HepG2 (cell line): ENCODE results near the gene ACSS1. TPM values are rescaled to one million over a fixed set of nuclear protein-coding genes. Genes with fewer than 3 reads are reported as not detected.
A peak's percentile ranks its signal among the peaks of the same experiment; 100 is the strongest.

Experiments
- BCL3 ChIP-seq: sonication (generic); formaldehyde crosslinking; IDR thresholded peaks from 2 replicates; pipeline ENCODE4 v1.5.1; 2020; ENCODE audit warnings: mild to moderate bottlenecking, missing genetic modification reagents, moderate library complexity
- BRCA1 ChIP-seq: sonication (generic); formaldehyde crosslinking; IDR thresholded peaks from 2 replicates; pipeline ENCODE4 v1.4.0; 2020; ENCODE audit warnings: missing genetic modification reagents
- ELK4 ChIP-seq: sonication (generic); formaldehyde crosslinking; IDR thresholded peaks from 2 replicates; pipeline ENCODE4 v1.9.0; 2021; ENCODE audit warnings: missing genetic modification reagents, borderline replicate concordance
- ETV6 ChIP-seq: sonication (generic); formaldehyde crosslinking; conservative IDR thresholded peaks from 2 replicates; pipeline ENCODE4 v1.4.0; 2020; ENCODE audit warnings: missing genetic modification reagents
- HMG20A ChIP-seq: IDR thresholded peaks from 2 replicates; pipeline ENCODE4 v1.6.1; 2016; ENCODE audit warnings: borderline replicate concordance
- KMT2B ChIP-seq: IDR thresholded peaks from 2 replicates; pipeline ENCODE4 v1.6.1; 2016; ENCODE audit warnings: missing genetic modification reagents, missing compliant biosample characterization
- MATR3 ChIP-seq: sonication (generic); formaldehyde crosslinking; IDR thresholded peaks from 2 replicates; pipeline ENCODE4 v1.4.0; 2020; ENCODE audit warnings: missing genetic modification reagents
- MIER3 ChIP-seq: IDR thresholded peaks from 2 replicates; pipeline ENCODE4 v1.6.1; 2016; ENCODE audit warnings: missing compliant biosample characterization, borderline replicate concordance
- MXD4 ChIP-seq: IDR thresholded peaks from 2 replicates; pipeline ENCODE4 v1.6.1; 2016; ENCODE audit warnings: mild to moderate bottlenecking, missing biosample characterization, missing genetic modification reagents
- NCOA2 ChIP-seq: sonication (generic); formaldehyde crosslinking; IDR thresholded peaks from 2 replicates; pipeline ENCODE4 v1.8.0; 2022; ENCODE audit warnings: inconsistent platforms
- NFYB ChIP-seq: sonication (generic); formaldehyde crosslinking; IDR thresholded peaks from 2 replicates; pipeline ENCODE4 v1.4.0; 2020; ENCODE audit warnings: missing genetic modification reagents
- NR2F6 ChIP-seq, 2 experiments: IDR thresholded peaks; 2 replicates each; pipeline ENCODE4 v1.6.1; 2016; ENCODE audit warnings: antibody characterized with exemption in 1 of 2, mild to moderate bottlenecking in 1 of 2
- RORA ChIP-seq: sonication (generic); formaldehyde crosslinking; IDR thresholded peaks from 2 replicates; pipeline ENCODE4 v1.5.0; 2020; ENCODE audit warnings: mild to moderate bottlenecking, missing genetic modification reagents, moderate library complexity
- SNAI1 ChIP-seq: sonication (generic); formaldehyde crosslinking; IDR thresholded peaks from 2 replicates; pipeline ENCODE4 v1.5.0; 2020; ENCODE audit warnings: mild to moderate bottlenecking, missing genetic modification reagents, borderline replicate concordance
- SUZ12 ChIP-seq: fragments of 150-350 bp; IDR thresholded peaks from 2 replicates; pipeline ENCODE4 v1.6.1; 2014; ENCODE audit warnings: low read depth, low read length
- TBX3 ChIP-seq: fragments of 450-650 bp; IDR thresholded peaks from 2 replicates; pipeline ENCODE4 v1.6.1; 2017; ENCODE audit warnings: antibody characterized with exemption, mild to moderate bottlenecking, inconsistent platforms, borderline replicate concordance
- TGIF2 ChIP-seq: IDR thresholded peaks from 2 replicates; pipeline ENCODE4 v1.6.1; 2016; ENCODE audit warnings: control low read depth, missing compliant biosample characterization
- THAP7 ChIP-seq: sonication (generic); formaldehyde crosslinking; IDR thresholded peaks from 2 replicates; pipeline ENCODE4 v1.8.1; 2023; ENCODE audit warnings: mild to moderate bottlenecking, missing genetic modification reagents
- ZNF337 ChIP-seq: sonication (generic); formaldehyde crosslinking; IDR thresholded peaks from 2 replicates; pipeline ENCODE4 v1.5.1; 2020; ENCODE audit warnings: missing genetic modification reagents, low read depth, mild to moderate bottlenecking, borderline replicate concordance
- ZNF562 ChIP-seq: sonication (generic); formaldehyde crosslinking; IDR thresholded peaks from 2 replicates; pipeline ENCODE4 v1.8.0; 2022; ENCODE audit warnings: missing genetic modification reagents, borderline replicate concordance
- ZNF572 ChIP-seq: sonication (generic); formaldehyde crosslinking; IDR thresholded peaks from 2 replicates; pipeline ENCODE4 v1.5.1; 2020; ENCODE audit warnings: mild to moderate bottlenecking, missing genetic modification reagents
- ZNF598 ChIP-seq: sonication (generic); formaldehyde crosslinking; IDR thresholded peaks from 2 replicates; pipeline ENCODE4 v1.5.1; 2020; ENCODE audit warnings: mild to moderate bottlenecking, missing genetic modification reagents, borderline replicate concordance
- ZNF605 ChIP-seq: sonication (generic); formaldehyde crosslinking; IDR thresholded peaks from 2 replicates; pipeline ENCODE4 v1.8.0; 2022; ENCODE audit warnings: mild to moderate bottlenecking, missing genetic modification reagents
- ZNF691 ChIP-seq: sonication (generic); formaldehyde crosslinking; IDR thresholded peaks from 2 replicates; pipeline ENCODE4 v1.4.0; 2020; ENCODE audit warnings: missing genetic modification reagents, low read depth, mild to moderate bottlenecking, borderline replicate concordance
- ZSCAN31 ChIP-seq: sonication (generic); formaldehyde crosslinking; IDR thresholded peaks from 2 replicates; pipeline ENCODE4 v1.5.0; 2020; ENCODE audit warnings: low read depth, mild to moderate bottlenecking, missing genetic modification reagents
- polyA plus RNA-seq, 8 experiments: library from polyadenylated mRNA; depleted of rRNA in 3 of 8; stranded (reverse) in 7 of 8; unstranded in 1 of 8; fragments of >200 nt; fragmentation: Illumina TruSeq in 4 of 8; extraction: Trizol in 4 of 8; gene quantifications; 2 replicates each; pipeline versions ENCODE4 v1.2.1 to v1.2.3, GENCODE V29; 2011 to 2016; ENCODE audit warnings: low read depth in 4 of 8, missing spikeins in 1 of 8, mixed read lengths in 1 of 8; ENCODE audit not compliant: insufficient read depth in 1 of 8
- total RNA-seq, 5 experiments: library from RNA; depleted of rRNA; stranded (reverse); fragments of >200 nt; fragmentation: Illumina TruSeq; extraction: Trizol; gene quantifications; 2 replicates each; pipeline ENCODE4 v1.2.3, GENCODE V29; 2016; ENCODE audit warnings: low read depth in 1 of 5
- TF ChIP-seq, protein P1 (sequence below): IDR thresholded peaks from 2 replicates; pipeline ENCODE4 v1.6.1; 2016; ENCODE audit warnings: mild to moderate bottlenecking, missing biosample characterization, missing genetic modification reagents
- TF ChIP-seq, protein P2 (sequence below): IDR thresholded peaks from 2 replicates; pipeline ENCODE4 v1.6.1; 2016

The ACSS1 gene
- total and polyA plus RNA-seq, 2 of the 13 experiments (the other 11 are each of a cell fraction or from before 2014, with no cell fraction given), result 15.2 to 41.6 TPM

GRCh38 chr20:25030007-25030648 is 27.8 kb downstream of the ACSS1 start (continued):
- TF ChIP-seq, protein P1, sequence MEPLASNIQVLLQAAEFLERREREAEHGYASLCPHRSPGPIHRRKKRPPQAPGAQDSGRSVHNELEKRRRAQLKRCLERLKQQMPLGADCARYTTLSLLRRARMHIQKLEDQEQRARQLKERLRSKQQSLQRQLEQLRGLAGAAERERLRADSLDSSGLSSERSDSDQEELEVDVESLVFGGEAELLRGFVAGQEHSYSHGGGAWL (CRISPR knock-in tag), result no peak
- TF ChIP-seq BRCA1 (CRISPR knock-in tag), result no peak
- TF ChIP-seq ZNF562, result no peak
- peak; percentile 42; the same call in 1 of the 2 replicates for TF ChIP-seq HMG20A
- no peak for TF ChIP-seq TGIF2 (CRISPR knock-in tag)
- TF ChIP-seq SNAI1 (CRISPR knock-in tag), result no peak
- TF ChIP-seq, protein P2, sequence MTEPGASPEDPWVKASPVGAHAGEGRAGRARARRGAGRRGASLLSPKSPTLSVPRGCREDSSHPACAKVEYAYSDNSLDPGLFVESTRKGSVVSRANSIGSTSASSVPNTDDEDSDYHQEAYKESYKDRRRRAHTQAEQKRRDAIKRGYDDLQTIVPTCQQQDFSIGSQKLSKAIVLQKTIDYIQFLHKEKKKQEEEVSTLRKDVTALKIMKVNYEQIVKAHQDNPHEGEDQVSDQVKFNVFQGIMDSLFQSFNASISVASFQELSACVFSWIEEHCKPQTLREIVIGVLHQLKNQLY, result no peak
- TF ChIP-seq MIER3 (CRISPR knock-in tag), result 0 out of 2 replicates have a peak, but pooled peaks have one; percentile 24
- no peak for TF ChIP-seq MATR3 (CRISPR knock-in tag)
- no peak for TF ChIP-seq ELK4 (CRISPR knock-in tag)
- no peak for TF ChIP-seq THAP7 (CRISPR knock-in tag)
- no peak for TF ChIP-seq ZNF337 (CRISPR knock-in tag)
- TF ChIP-seq ZNF572 (CRISPR knock-in tag), result no peak
- TF ChIP-seq NR2F6 (IDR thresholded peaks at IDR 0.05), result no peak
- TF ChIP-seq NR2F6 (CRISPR knock-in tag; IDR thresholded peaks at IDR 0.05), result peak; percentile 35; the same call in 1 of the 2 replicates
- TF ChIP-seq RORA, result no peak
- TF ChIP-seq ZSCAN31 (CRISPR knock-in tag), result no peak
- no peak for TF ChIP-seq BCL3 (CRISPR knock-in tag)
- TF ChIP-seq NFYB (CRISPR knock-in tag), result no peak
- peak; percentile 36; the same call in 1 of the 2 replicates for TF ChIP-seq MXD4
- TF ChIP-seq KMT2B (CRISPR knock-in tag), result no peak
- no peak for TF ChIP-seq ETV6 (CRISPR knock-in tag)
- no peak for TF ChIP-seq ZNF598 (CRISPR knock-in tag)
- TF ChIP-seq ZNF605, result no peak
- TF ChIP-seq ZNF691 (CRISPR knock-in tag), result no peak
- no peak for TF ChIP-seq TBX3
- 0 out of 2 replicates have a peak, but pooled peaks have one; percentile 17 for TF ChIP-seq NCOA2
- TF ChIP-seq SUZ12, result no peak
